Neural cell (in vitro differentiated cells): ENCODE data around the gene TMC1. TPM values are rescaled to one million over a fixed set of nuclear protein-coding genes. Genes with fewer than 3 reads are reported as not detected.

Source experiments
- H2AFZ ChIP-seq: fragments of 200-600, 300-800 bp; sonication (generic), shearing (Covaris generic); 2 replicates; pipeline ENCODE4 v1.6.0; 2014; ENCODE audit warnings: low read depth, mild to moderate bottlenecking, antibody characterized with exemption, low read length, moderate library complexity
- H3F3A ChIP-seq: fragments of 200-600 bp; shearing (Covaris generic); 2 replicates; pipeline ENCODE4 v1.6.1; 2016; ENCODE audit warnings: mild to moderate bottlenecking, moderate library complexity, mixed read lengths, antibody characterized with exemption, low read length; ENCODE audit not compliant: insufficient read depth, poor library complexity, severe bottlenecking
- H3K27ac ChIP-seq: fragments of 200-600, 300-800 bp; sonication (generic), shearing (Covaris generic); 2 replicates; pipeline ENCODE4 v1.5.1; 2014; ENCODE audit warnings: mild to moderate bottlenecking, low read length, moderate library complexity
- H3K27me3 ChIP-seq: fragments of 300-800, 200-600 bp; sonication (generic), shearing (Covaris generic); 2 replicates; pipeline ENCODE4 v1.6.0; 2014; ENCODE audit warnings: mild to moderate bottlenecking, low read depth, low read length, moderate library complexity; ENCODE audit not compliant: insufficient read depth
- H3K36me3 ChIP-seq: fragments of 300-800, 200-600 bp; sonication (generic), shearing (Covaris generic); 2 replicates; pipeline ENCODE4 v1.5.1; 2014; ENCODE audit warnings: mild to moderate bottlenecking, antibody characterized with exemption, low read length, moderate library complexity; ENCODE audit not compliant: insufficient read depth
- H3K4me2 ChIP-seq: fragments of 300-800, 200-600 bp; sonication (generic), shearing (Covaris generic); 2 replicates; pipeline ENCODE4 v1.6.0; 2014; ENCODE audit warnings: mild to moderate bottlenecking, low read length
- H3K4me3 ChIP-seq: fragments of 300-800, 200-600 bp; sonication (generic), shearing (Covaris generic); 2 replicates; pipeline ENCODE4 v1.5.1; 2014; ENCODE audit warnings: mild to moderate bottlenecking, low read length, moderate library complexity
- H3K79me2 ChIP-seq: fragments of 200-600 bp; shearing (Covaris generic); replicated peaks from 2 replicates; pipeline ENCODE4 v1.6.0; 2014; ENCODE audit warnings: mild to moderate bottlenecking, low read length, moderate library complexity; ENCODE audit not compliant: insufficient read depth
- H3K9ac ChIP-seq: fragments of 300-800, 200-600 bp; sonication (generic), shearing (Covaris generic); 2 replicates; pipeline ENCODE4 v1.6.1; 2016; ENCODE audit warnings: mild to moderate bottlenecking, low read length, mixed read lengths
- H3K9me2 ChIP-seq: fragments of 200-600 bp; shearing (Covaris generic); 2 replicates; pipeline ENCODE4 v1.6.1; 2016; ENCODE audit warnings: mild to moderate bottlenecking, low read length, mixed read lengths; ENCODE audit not compliant: insufficient read depth
- H3K9me3 ChIP-seq: fragments of 200-600, 300-800 bp; sonication (generic), shearing (Covaris generic); 2 replicates; pipeline ENCODE4 v1.6.1; 2016; ENCODE audit warnings: mild to moderate bottlenecking, mixed run types, low read length, moderate library complexity, mixed read lengths
- H4K20me1 ChIP-seq: fragments of 200-600 bp; shearing (Covaris generic); 2 replicates; pipeline ENCODE4 v1.6.1; 2016; ENCODE audit warnings: mild to moderate bottlenecking, mixed run types; ENCODE audit not compliant: insufficient read depth
- EP300 ChIP-seq: fragments of 450-650 bp; conservative IDR thresholded peaks from 2 replicates; pipeline ENCODE4 v1.6.1; 2014; ENCODE audit warnings: antibody characterized with exemption, mild to moderate bottlenecking, moderate library complexity; ENCODE audit not compliant: poor library complexity, severe bottlenecking
- EZH2 ChIP-seq: fragments of 200-600, 300-800 bp; shearing (Covaris generic), sonication (generic); IDR thresholded peaks from 2 replicates; pipeline ENCODE4 v1.6.1; 2014; ENCODE audit warnings: antibody characterized with exemption, low read length, borderline replicate concordance, mild to moderate bottlenecking; ENCODE audit not compliant: insufficient read depth, poor library complexity, severe bottlenecking
- MXI1 ChIP-seq: fragments of 450-650 bp; conservative IDR thresholded peaks from 2 replicates; pipeline ENCODE4 v1.6.1; 2014; ENCODE audit warnings: antibody characterized with exemption, mild to moderate bottlenecking; ENCODE audit not compliant: poor library complexity, severe bottlenecking
- POLR2AphosphoS5 ChIP-seq: IDR thresholded peaks from 2 replicates; pipeline ENCODE4 v1.6.1; 2012
- RAD21 ChIP-seq: fragments of 450-650 bp; conservative IDR thresholded peaks from 2 replicates; pipeline ENCODE4 v1.6.1; 2014; ENCODE audit warnings: antibody characterized with exemption, mild to moderate bottlenecking, moderate library complexity
- SMC3 ChIP-seq: fragments of 450-650 bp; conservative IDR thresholded peaks from 2 replicates; pipeline ENCODE4 v1.6.1; 2014; ENCODE audit warnings: antibody characterized with exemption, mild to moderate bottlenecking, moderate library complexity; ENCODE audit not compliant: poor library complexity
- TAF1 ChIP-seq: IDR thresholded peaks from 2 replicates; pipeline ENCODE4 v1.6.1; 2012; ENCODE audit warnings: low read depth
- polyA plus RNA-seq: library from polyadenylated mRNA; depleted of rRNA; stranded (reverse); fragments of >200 nt; gene quantifications from 2 replicates; pipeline ENCODE4 v1.2.3, GENCODE V29; 2014
- TF ChIP-seq, protein P1 (sequence below): fragments of 450-650 bp; IDR thresholded peaks from 2 replicates; pipeline ENCODE4 v1.5.1; 2014; ENCODE audit warnings: antibody characterized with exemption, mild to moderate bottlenecking, moderate library complexity; ENCODE audit not compliant: poor library complexity, severe bottlenecking
- TF ChIP-seq, protein P2 (sequence below): IDR thresholded peaks from 2 replicates; pipeline ENCODE4 v1.6.1; 2012; ENCODE audit warnings: borderline replicate concordance

Gene TMC1
- polyA plus RNA-seq, 1 donor from 2014 or later: not detected

DNA sequence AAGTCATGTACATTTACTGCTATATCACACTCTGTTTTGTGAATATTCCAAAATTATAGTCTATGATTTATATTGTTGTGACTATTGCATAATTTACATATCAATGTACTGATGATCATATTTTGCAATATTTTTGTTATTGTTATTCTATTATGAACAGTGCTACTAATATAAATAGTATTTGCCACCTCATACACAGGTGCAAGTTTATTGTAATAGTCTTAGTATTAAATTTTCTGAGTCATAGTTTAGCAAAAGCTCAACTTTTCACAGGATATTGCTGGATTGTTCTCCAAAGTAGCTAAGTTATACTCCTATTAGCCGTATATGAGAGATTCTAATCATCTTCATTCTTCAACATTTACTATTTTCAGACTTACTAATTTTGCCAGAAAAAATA is 124.7 kb downstream of the TMC1 start:
- no peak overlapping the region for H3K4me3 ChIP-seq
- H2AFZ ChIP-seq: no peak overlapping the region
- H3K27me3 ChIP-seq: no peaks in the 10 kb centered on the region
- H4K20me1 ChIP-seq: no peaks in the 10 kb centered on the region
- H3K9me2 ChIP-seq: no peaks in the 10 kb centered on the region
- H3K36me3 ChIP-seq: no peaks in the 10 kb centered on the region
- no peak overlapping the region for H3K27ac ChIP-seq
- H3K9me3 ChIP-seq: no peaks in the 10 kb centered on the region
- TF ChIP-seq MXI1 (no peak), POLR2AphosphoS5 (no peak), TAF1 (no peak), EP300 (no peak), RAD21 (no peak), EZH2 (no peak), SMC3 (no peak)
- TF ChIP-seq, protein P1, sequence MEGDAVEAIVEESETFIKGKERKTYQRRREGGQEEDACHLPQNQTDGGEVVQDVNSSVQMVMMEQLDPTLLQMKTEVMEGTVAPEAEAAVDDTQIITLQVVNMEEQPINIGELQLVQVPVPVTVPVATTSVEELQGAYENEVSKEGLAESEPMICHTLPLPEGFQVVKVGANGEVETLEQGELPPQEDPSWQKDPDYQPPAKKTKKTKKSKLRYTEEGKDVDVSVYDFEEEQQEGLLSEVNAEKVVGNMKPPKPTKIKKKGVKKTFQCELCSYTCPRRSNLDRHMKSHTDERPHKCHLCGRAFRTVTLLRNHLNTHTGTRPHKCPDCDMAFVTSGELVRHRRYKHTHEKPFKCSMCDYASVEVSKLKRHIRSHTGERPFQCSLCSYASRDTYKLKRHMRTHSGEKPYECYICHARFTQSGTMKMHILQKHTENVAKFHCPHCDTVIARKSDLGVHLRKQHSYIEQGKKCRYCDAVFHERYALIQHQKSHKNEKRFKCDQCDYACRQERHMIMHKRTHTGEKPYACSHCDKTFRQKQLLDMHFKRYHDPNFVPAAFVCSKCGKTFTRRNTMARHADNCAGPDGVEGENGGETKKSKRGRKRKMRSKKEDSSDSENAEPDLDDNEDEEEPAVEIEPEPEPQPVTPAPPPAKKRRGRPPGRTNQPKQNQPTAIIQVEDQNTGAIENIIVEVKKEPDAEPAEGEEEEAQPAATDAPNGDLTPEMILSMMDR: no peak
- TF ChIP-seq, protein P2, sequence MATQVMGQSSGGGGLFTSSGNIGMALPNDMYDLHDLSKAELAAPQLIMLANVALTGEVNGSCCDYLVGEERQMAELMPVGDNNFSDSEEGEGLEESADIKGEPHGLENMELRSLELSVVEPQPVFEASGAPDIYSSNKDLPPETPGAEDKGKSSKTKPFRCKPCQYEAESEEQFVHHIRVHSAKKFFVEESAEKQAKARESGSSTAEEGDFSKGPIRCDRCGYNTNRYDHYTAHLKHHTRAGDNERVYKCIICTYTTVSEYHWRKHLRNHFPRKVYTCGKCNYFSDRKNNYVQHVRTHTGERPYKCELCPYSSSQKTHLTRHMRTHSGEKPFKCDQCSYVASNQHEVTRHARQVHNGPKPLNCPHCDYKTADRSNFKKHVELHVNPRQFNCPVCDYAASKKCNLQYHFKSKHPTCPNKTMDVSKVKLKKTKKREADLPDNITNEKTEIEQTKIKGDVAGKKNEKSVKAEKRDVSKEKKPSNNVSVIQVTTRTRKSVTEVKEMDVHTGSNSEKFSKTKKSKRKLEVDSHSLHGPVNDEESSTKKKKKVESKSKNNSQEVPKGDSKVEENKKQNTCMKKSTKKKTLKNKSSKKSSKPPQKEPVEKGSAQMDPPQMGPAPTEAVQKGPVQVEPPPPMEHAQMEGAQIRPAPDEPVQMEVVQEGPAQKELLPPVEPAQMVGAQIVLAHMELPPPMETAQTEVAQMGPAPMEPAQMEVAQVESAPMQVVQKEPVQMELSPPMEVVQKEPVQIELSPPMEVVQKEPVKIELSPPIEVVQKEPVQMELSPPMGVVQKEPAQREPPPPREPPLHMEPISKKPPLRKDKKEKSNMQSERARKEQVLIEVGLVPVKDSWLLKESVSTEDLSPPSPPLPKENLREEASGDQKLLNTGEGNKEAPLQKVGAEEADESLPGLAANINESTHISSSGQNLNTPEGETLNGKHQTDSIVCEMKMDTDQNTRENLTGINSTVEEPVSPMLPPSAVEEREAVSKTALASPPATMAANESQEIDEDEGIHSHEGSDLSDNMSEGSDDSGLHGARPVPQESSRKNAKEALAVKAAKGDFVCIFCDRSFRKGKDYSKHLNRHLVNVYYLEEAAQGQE: no peak
- H3K4me2 ChIP-seq: no peak overlapping the region
- H3K9ac ChIP-seq: no peak overlapping the region
- H3F3A ChIP-seq: no peaks in the 10 kb centered on the region
- H3K79me2 ChIP-seq: no peaks in the 10 kb centered on the region

DNA sequence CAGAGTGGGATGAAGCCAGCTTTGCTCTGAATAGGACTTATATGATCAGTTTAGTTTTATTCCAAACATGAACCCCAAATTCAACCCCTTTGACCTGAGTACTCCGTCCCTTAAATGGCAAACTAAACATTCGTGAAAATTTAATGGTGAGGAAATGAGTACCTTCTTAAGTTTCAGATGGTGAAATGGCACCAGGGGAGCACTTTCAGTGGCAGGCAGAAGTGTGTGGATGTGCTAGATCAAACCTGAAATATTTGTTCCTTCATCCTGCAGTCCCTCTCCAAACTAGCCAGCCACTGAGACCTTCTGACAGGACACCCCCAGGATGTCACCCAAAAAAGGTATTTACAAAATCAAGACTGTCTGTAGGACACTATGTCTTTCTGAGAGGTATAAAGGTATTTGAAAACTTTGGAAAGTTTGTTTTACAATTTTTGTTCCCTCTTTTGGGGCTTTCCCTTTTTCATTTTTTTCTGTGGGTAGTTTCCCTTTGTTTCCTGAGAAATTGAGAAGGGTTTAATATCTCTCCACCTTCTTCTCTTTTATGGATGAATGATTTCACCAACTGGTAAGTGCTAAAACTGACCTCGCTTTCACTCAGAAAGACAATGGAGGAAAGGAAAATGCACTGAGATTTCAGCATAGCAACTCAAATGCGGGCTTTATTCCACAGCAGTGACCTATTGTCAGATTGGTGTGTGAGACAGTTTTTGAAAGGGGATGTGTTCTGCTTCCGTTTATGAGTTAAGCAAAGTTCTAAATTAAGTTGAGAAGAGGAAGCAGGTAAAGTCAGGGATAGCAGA is 127.1 kb downstream of the TMC1 start:
- no peak overlapping the region for H3K4me2 ChIP-seq
- H3K4me3 ChIP-seq: no peak overlapping the region
- H3F3A ChIP-seq: no peaks in the 10 kb centered on the region
- H3K36me3 ChIP-seq: no peaks in the 10 kb centered on the region
- TF ChIP-seq, protein P2: no peak
- no peak for TF ChIP-seq TAF1
- no peak for TF ChIP-seq RAD21
- TF ChIP-seq EP300: no peak
- TF ChIP-seq SMC3: no peak
- no peak for TF ChIP-seq POLR2AphosphoS5
- no peak for TF ChIP-seq EZH2
- TF ChIP-seq, protein P1: no peak
- TF ChIP-seq MXI1: no peak
- no peaks in the 10 kb centered on the region for H3K79me2 ChIP-seq
- H4K20me1 ChIP-seq: no peaks in the 10 kb centered on the region
- no peaks in the 10 kb centered on the region for H3K27me3 ChIP-seq
- no peak overlapping the region for H3K27ac ChIP-seq
- H3K9me3 ChIP-seq: no peaks in the 10 kb centered on the region
- H3K9ac ChIP-seq: no peak overlapping the region
- no peak overlapping the region for H2AFZ ChIP-seq
- H3K9me2 ChIP-seq: no peaks in the 10 kb centered on the region
